Vagina (tissue), 2 donors: Measurements from ENCODE around the gene PAX6. TPM values are rescaled to one million over a fixed set of nuclear protein-coding genes. Genes with fewer than 3 reads are reported as not detected.

Source experiments
- DNase-seq, 2 donors: peaks; one replicate each; pipeline ENCODE4 v3.0.0-alpha.2; 2017; ENCODE audit errors: extremely low spot score in 2 of 2
- H3K27ac ChIP-seq: fragments of 200-600 bp; sonication (generic); one replicate; pipeline ENCODE4 v1.5.1; 2019
- H3K27me3 ChIP-seq: fragments of 200-600 bp; sonication (generic); one replicate; pipeline ENCODE4 v1.5.1; 2019
- H3K36me3 ChIP-seq, 2 donors: fragments of 200-600 bp; sonication (generic); one replicate each; pipeline ENCODE4 v1.5.1; 2017 to 2019
- H3K4me1 ChIP-seq: fragments of 200-600 bp; sonication (generic); one replicate; pipeline ENCODE4 v1.5.1; 2019
- H3K4me3 ChIP-seq, 2 donors: fragments of 200-600 bp; sonication (generic); 1 replicate in 1 of 2; 2 replicates in 1 of 2; pipeline ENCODE4 v1.5.1; 2016 to 2019
- H3K9me3 ChIP-seq: fragments of 200-600 bp; sonication (generic); one replicate; pipeline ENCODE4 v1.5.1; 2019
- POLR2A ChIP-seq, 2 donors: fragments of 450-650 bp; IDR thresholded peaks; one replicate each; pipeline ENCODE4 v1.6.1; 2017; ENCODE audit warnings: antibody characterized with exemption in 2 of 2, mild to moderate bottlenecking in 2 of 2, moderate library complexity in 2 of 2
- POLR2AphosphoS5 ChIP-seq, 2 donors: sonication (generic); formaldehyde crosslinking; IDR thresholded peaks; one replicate each; pipeline ENCODE4 v1.9.0; 2017; ENCODE audit warnings: antibody characterized with exemption in 2 of 2, mild to moderate bottlenecking in 2 of 2, low read depth in 1 of 2; ENCODE audit not compliant: insufficient read depth in 1 of 2
- intact Hi-C: fragments of 100-400 bp; cut with DNase I; formaldehyde crosslinking; loops from one replicate; pipeline ENCODE4 v1.15.1; 2023
- total RNA-seq: library from RNA; depleted of rRNA; stranded (reverse); fragments of >200 nt; gene quantifications from one replicate; pipeline ENCODE4 v1.2.3, GENCODE V29; 2016
- TF ChIP-seq, protein P1 (sequence below), 3 experiments: fragments of 450-650 bp in 2 of 3; fragments of 200-600 bp in 1 of 3; sonication (generic) in 1 of 3; IDR thresholded peaks; one replicate each; pipeline ENCODE4 v1.5.1; 2017 to 2019; ENCODE audit warnings: antibody characterized with exemption in 3 of 3, mild to moderate bottlenecking in 2 of 3, moderate library complexity in 2 of 3

Gene PAX6
- total RNA-seq, 1 donor from 2014 or later, result not detected

DNA sequence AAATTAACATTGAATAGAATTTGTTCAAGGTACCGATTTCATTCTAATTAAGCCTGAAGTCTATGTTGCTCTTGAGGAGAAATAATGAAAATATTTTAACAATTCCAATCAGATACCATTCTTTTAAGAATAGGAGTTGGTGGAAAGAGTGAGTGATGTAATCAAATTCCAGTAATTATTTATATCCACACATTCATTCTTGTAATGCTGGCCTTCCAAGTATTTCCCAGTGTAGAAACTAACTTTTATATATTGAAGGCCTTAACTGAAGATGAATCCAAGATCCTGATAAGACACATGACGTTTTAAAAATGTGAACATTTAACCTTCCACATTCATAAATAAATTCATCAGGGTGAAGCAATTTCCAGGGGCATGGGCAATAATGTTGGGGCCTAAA lies 36.6 kb upstream of the PAX6 start:
- Histone ChIP-seq H3K36me3 (no peaks in the 10 kb centered on the region), H3K27me3 (no peaks in the 10 kb centered on the region)

GRCh38 chr11:31845331-31845730 lies 34.2 kb upstream of the PAX6 start:
- Histone ChIP-seq H3K4me3 (no peak overlapping the region), H3K27ac (no peak overlapping the region), H3K9me3 (no peaks in the 10 kb centered on the region), H3K27me3 (no peaks in the 10 kb centered on the region), H3K36me3 (no peaks in the 10 kb centered on the region), H3K4me1 (no peaks in the 10 kb centered on the region)
- TF ChIP-seq, protein P1, sequence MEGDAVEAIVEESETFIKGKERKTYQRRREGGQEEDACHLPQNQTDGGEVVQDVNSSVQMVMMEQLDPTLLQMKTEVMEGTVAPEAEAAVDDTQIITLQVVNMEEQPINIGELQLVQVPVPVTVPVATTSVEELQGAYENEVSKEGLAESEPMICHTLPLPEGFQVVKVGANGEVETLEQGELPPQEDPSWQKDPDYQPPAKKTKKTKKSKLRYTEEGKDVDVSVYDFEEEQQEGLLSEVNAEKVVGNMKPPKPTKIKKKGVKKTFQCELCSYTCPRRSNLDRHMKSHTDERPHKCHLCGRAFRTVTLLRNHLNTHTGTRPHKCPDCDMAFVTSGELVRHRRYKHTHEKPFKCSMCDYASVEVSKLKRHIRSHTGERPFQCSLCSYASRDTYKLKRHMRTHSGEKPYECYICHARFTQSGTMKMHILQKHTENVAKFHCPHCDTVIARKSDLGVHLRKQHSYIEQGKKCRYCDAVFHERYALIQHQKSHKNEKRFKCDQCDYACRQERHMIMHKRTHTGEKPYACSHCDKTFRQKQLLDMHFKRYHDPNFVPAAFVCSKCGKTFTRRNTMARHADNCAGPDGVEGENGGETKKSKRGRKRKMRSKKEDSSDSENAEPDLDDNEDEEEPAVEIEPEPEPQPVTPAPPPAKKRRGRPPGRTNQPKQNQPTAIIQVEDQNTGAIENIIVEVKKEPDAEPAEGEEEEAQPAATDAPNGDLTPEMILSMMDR (IDR thresholded peaks at IDR 0.05), result no peak
- intact Hi-C loops, result no loop called here
- DNase-seq, result no peak

More for the DNA sequence above, 36.6 kb upstream of the PAX6 start:
- TF ChIP-seq POLR2AphosphoS5 (IDR thresholded peaks at IDR 0.05; ENCODE audit: insufficient read depth in 1 of 2, low read depth in 1 of 2), result no peak
- TF ChIP-seq POLR2A (IDR thresholded peaks at IDR 0.05), result no peak
- TF ChIP-seq, protein P1 (IDR thresholded peaks at IDR 0.05), result no peak
- Histone ChIP-seq H3K4me1 (no peaks in the 10 kb centered on the region), H3K4me3 (no peak overlapping the region), H3K9me3 (no peaks in the 10 kb centered on the region), H3K27ac (no peak overlapping the region)
- intact Hi-C loops, result no loop called here
- no peak for DNase-seq

- Histone ChIP-seq H3K27ac (no peak overlapping the region), H3K4me3 (no peak overlapping the region), H3K36me3 (no peaks in the 10 kb centered on the region), H3K9me3 (no peaks in the 10 kb centered on the region), H3K4me1 (no peaks in the 10 kb centered on the region), H3K27me3 (no peaks in the 10 kb centered on the region)
- no peak for DNase-seq
- intact Hi-C loops, result no loop called here
- TF ChIP-seq POLR2A (IDR thresholded peaks at IDR 0.05) (no peak), POLR2AphosphoS5 (IDR thresholded peaks at IDR 0.05; ENCODE audit: insufficient read depth in 1 of 2, low read depth in 1 of 2) (no peak)
- TF ChIP-seq, protein P1 (IDR thresholded peaks at IDR 0.05), result no peak
Observed at GRCh38 chr11:31844351-31844750, 33.2 kb upstream of the PAX6 start.

DNA sequence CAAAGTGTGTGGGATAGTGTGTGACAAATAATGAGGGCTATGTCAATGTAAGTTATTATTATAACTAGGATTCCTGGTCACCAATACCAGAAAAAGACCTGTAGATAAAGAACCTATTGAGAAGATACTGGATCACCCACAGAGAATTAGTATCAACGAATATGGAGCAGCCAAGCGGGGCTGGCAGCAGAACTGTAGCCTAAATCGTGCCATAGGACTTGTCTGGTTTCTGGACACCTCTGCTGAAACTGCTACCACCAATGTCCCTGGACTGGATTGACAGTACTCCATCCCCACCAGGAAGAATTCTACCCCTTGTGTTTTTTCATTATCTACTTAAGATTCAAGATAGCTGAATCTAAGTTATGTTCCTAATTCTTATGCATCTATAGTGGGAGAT lies 30.3 kb upstream of the PAX6 start:
- Histone ChIP-seq H3K27ac (no peak overlapping the region), H3K27me3 (no peaks in the 10 kb centered on the region), H3K4me1 (no peaks in the 10 kb centered on the region), H3K36me3 (no peaks in the 10 kb centered on the region), H3K9me3 (no peaks in the 10 kb centered on the region), H3K4me3 (no peak overlapping the region)
- TF ChIP-seq, protein P1 (IDR thresholded peaks at IDR 0.05), result no peak
- TF ChIP-seq POLR2A (IDR thresholded peaks at IDR 0.05), result no peak
- no peak for TF ChIP-seq POLR2AphosphoS5 (IDR thresholded peaks at IDR 0.05; ENCODE audit: insufficient read depth in 1 of 2, low read depth in 1 of 2)
- intact Hi-C loops, result no loop called here
- no peak for DNase-seq

DNA sequence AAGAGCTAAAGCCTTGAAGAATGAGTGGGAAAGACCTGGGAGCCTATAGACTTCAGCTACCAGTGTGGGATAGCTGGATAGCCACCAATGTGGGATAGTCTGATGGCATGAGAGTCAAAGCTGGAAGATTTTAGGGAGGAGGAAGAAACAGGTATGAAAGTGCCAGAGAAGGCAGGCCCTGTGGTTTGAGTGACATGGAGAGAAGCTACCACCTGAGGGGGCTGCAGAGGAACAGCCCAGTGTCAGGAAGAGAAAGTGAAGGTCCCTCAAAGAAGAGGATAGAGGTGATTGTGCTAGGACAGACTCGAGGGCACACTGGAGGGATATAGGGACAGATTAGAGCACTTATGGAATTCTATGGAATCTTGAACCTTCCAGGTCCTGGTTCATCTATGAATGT lies 23.1 kb upstream of the PAX6 start:
- Histone ChIP-seq H3K36me3 (no peaks in the 10 kb centered on the region), H3K4me1 (no peaks in the 10 kb centered on the region), H3K9me3 (no peaks in the 10 kb centered on the region), H3K27ac (no peak overlapping the region), H3K27me3 (no peaks in the 10 kb centered on the region), H3K4me3 (no peak overlapping the region)
- TF ChIP-seq POLR2AphosphoS5 (IDR thresholded peaks at IDR 0.05; ENCODE audit: insufficient read depth in 1 of 2, low read depth in 1 of 2) (no peak), POLR2A (IDR thresholded peaks at IDR 0.05) (no peak)
- TF ChIP-seq, protein P1 (IDR thresholded peaks at IDR 0.05), result no peak
- no peak for DNase-seq
- intact Hi-C loops, result no loop called here
